Activated CD8-positive, alpha-beta memory T cell treated with anti-CD3 and anti-CD28 coated beads, Interleukin-2, amount 50 U/mL, for 24 hours (primary cell): ENCODE measurements around the gene DIS3L2.
"Not testable (repeated sequence)": the region's sequence is repeated elsewhere in the genome, so short reads cannot be mapped to it uniquely, and the experiment has no call there.

Experiments
- DNase-seq: peaks from one replicate; pipeline ENCODE4 v3.0.0-alpha.2; 2020; ENCODE audit errors: extremely low read depth

The DIS3L2 gene

DNA sequence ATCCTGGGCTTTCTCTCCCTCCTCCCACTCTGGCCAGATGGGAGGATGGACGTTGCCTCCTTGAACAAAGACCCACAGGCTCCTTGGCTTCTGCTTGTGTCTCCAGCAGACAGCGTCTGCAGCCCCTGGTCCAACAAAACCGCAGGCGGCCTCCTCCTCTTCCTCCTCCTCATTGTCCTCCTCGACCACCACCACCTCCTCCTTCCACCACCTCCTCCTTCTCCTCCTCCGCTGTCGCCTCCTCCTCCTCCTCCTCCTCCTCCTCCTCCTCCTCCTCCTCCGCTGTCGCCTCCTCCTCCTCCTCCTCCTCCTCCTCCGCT is 371.4 kb downstream of the DIS3L2 start:
- no peak for DNase-seq

DNA sequence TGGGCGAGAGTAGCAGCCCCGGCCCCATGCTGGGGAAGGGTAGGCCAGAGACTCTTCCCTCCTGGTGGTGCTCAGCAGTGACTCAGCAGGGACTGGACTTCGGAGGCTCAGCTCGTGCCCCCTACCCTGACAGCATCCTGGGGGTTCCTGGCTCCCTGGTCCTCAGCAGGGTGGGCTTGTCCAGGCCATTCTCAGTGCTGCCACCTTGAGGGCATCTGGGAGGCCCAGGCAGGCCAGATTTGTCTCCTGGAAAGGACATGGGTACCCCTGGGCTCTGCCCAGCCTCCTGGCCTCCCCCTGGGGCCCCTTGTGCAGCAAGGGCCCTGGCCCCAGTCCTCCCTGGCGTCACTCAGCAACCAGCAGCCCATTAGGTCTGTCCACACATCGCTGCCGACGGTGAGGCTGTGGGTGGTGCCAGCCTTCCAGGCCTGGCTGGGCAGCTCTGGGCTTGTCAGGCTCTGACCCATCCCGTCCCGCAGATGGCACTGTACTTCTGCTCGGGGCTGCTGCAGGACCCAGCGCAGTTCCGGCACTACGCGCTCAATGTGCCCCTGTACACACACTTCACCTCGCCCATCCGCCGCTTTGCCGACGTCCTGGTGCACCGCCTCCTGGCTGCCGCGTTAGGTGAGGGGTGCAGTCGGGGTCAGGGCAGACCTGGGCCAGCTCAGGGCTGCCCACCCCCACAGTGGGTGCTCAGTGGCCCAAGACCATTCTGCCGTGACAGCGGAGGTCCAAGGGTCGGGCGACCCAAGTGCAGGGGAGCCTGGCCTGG is 372.0 kb downstream of the DIS3L2 start:
- no peak for DNase-seq

DNA sequence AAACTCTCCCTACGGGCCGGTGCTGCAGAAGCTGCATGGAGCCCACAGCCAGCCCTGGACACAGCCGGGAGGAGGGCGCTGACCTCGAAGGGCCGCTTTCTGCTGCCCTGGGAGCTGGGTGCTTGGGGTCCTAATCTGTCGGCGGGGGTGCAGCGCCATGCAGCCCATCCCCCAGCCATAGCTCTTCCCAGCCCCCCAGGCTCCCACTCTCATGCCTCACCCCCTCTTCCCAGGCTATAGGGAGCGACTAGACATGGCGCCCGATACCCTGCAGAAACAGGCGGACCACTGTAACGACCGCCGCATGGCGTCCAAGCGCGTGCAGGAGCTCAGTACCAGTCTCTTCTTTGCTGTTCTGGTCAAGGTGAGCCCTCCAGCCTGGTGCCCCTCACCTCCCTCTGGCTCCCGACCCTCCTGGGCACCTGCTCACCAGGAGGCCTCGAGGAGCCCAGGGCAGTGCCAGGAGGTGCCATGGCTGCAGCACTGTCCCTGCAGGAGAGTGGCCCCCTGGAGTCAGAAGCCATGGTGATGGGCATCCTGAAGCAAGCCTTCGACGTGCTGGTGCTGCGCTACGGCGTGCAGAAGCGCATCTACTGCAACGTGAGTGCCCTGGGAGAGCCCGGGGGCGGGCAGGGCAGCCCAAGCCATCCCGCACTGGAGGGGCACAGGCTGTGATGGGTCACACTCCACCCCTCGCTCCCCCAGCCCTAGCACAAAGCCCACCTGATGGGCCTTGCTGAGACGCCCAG is 372.8 kb downstream of the DIS3L2 start:
- not testable (repeated sequence) for DNase-seq

DNA sequence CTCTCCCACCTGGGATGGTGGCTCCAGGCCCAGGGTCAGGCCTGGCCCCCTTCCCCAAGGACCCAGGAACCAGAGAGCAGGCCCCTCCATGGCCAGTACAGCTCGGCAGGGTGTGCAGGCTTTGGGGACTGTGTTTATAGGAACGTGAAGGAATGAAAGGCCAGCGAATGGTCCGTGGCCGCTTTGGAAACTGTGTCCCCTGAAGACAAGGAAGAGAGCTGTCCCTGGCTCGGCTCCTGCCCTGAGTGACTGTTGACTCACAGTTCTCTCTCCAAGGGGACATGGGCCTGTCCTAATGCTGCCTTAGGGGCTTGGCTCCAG is 373.3 kb downstream of the DIS3L2 start:
- DNase-seq, result not testable (repeated sequence)

DNA sequence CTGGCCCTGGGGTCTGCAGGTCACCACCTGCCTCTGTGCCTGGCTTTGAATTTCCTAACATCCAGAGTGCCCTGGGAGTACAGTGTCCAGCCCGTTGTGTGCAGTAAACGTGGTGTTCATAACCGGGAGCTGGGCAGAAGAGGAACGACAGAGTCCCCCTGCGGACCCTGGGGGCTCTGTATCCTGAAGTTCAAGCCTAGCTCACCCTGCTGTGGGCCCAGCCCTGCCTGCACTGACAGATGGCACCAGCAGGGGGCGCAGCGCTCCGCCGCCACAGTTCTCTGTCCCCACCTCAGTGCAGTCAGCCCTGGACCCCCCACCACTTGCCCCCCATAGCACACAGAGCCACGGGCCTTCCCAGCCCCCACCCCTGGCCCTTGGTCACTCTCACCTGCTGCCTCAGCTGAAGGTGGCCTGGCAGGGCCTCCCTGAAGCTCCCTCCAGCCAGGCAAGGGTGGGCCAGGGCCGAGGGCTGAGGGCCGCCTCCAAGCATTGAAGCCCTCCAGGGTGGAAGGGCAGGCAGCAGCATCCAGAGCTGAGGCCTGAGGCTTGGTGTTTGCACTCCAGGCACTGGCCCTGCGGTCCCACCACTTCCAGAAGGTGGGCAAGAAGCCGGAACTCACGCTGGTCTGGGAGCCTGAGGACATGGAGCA is 373.8 kb downstream of the DIS3L2 start:
- not testable (repeated sequence) for DNase-seq

DNA sequence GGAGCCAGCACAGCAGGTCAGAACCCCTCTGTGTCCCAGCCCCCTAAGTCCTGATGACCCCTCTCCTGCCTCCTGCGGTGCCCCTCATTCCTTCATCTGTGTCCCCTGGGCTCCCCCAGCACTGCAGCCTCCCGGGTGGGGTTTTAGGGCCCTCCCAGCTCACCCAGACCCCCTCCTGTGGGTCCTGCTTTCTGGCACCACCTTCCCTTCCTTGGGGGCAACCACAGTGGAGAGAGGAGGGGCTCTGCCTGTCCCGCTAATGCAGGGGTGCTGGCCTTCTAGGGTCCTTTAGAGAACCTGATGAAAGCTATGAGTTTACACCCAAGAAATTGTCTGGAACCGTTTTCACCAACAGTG is 374.3 kb downstream of the DIS3L2 start:
- DNase-seq, result no peak

DNA sequence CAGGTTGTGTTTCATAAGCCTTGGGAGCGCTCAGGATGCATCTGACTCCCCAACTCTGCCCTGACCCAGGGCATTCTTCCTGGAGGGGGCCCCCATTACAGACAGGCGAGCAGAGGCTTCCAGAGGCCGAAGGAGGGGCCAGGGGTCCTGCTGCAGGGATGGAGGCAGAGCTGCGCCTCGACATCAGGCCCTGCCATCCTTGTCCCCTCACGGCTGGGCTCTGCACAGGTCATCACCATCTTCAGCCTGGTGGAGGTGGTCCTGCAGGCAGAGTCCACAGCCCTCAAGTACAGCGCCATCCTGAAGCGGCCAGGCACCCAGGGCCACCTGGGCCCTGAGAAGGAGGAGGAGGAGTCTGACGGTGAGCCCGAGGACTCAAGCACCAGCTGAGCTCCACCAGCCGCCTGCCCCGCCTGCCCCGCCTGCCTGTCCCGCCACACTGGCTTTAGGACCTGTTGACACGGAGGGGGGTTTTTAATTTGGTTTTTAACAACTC is 374.8 kb downstream of the DIS3L2 start:
- no peak for DNase-seq

DNA sequence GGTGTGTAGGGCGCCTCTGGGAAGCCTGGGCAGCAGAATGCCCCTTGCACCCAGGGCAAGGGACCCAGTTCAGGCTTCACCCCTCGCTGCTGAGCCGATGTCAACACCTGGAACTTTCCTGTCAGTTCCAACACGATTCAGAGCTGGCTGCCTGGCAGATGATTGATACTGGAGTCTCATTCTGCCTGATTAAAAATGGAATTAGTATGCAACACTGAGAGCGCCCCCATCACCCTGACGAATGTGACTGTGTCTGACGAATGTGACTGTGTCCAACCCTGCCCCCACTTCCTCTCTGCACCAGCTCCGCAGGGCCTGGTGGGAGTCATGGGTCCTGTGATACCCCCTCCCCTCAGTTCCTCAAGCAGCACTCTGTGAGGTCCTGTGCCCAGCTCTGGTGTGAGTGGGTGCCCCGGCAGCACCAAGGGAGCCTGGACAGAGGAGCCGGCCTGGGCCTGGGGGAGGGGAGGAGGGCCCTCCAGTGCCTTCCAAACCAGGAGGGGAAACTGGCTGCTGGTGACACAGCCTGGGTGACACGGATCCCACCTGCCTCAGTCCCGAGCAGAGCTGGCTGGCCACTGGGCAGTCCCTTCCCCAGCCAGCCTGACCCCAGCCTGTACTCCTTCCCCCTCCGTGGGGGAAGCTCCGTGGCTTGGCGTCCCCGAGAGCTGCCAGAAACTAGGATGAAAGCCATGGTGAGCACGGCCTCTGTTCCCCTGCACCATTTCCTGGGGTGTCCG is 375.6 kb downstream of the DIS3L2 start:
- no peak for DNase-seq

DNA sequence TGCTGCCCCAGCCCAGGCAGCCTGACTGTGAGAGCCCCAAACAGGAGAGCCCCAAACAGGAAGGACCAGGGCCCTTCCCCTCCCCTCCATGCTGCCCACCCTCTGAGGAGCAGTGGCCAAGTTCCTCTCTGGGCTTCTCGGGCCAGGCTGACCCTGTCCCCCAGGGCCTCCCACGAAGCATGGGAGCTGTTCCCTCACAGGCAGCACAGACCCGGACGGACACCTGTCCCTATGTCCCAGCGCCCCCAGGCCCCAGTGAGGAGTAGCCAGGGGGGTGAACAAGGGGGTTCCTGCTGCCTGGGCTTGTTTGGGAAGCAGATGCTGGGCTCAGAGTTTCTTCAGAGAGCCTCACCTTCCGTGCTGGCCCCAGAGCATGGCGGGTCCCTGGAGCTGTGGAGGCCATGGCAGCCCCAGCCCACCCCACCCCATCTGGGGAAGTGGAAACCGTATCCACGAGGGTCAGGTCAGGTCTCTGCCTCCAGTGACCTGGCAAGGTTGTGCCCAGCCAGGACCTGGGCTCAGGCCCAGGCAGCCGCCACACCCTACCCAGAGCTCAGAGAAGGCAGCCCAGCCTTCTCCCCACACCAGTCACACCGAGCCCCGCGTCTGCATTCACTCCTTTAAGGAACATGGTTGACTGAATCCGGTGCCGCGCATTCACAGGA is 376.7 kb downstream of the DIS3L2 start:
- not testable (repeated sequence) for DNase-seq

DNA sequence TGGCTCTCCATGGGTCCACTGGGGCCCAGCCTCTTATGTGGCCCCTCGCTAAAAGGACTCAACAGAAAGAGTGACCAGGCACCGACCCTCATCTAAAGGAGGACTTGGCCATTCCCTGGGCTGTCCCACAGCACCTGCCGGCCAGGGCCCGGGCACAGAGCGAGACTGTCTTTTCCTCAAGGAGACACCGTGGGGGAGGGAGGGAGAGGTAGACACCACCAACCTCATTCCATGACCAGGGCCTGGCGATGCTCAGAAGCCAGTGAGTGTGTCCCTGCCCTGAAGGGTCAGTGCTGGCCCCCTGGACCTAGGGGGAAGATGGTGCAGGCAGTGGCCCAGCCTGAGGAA is 377.2 kb downstream of the DIS3L2 start:
- no peak for DNase-seq

DNA sequence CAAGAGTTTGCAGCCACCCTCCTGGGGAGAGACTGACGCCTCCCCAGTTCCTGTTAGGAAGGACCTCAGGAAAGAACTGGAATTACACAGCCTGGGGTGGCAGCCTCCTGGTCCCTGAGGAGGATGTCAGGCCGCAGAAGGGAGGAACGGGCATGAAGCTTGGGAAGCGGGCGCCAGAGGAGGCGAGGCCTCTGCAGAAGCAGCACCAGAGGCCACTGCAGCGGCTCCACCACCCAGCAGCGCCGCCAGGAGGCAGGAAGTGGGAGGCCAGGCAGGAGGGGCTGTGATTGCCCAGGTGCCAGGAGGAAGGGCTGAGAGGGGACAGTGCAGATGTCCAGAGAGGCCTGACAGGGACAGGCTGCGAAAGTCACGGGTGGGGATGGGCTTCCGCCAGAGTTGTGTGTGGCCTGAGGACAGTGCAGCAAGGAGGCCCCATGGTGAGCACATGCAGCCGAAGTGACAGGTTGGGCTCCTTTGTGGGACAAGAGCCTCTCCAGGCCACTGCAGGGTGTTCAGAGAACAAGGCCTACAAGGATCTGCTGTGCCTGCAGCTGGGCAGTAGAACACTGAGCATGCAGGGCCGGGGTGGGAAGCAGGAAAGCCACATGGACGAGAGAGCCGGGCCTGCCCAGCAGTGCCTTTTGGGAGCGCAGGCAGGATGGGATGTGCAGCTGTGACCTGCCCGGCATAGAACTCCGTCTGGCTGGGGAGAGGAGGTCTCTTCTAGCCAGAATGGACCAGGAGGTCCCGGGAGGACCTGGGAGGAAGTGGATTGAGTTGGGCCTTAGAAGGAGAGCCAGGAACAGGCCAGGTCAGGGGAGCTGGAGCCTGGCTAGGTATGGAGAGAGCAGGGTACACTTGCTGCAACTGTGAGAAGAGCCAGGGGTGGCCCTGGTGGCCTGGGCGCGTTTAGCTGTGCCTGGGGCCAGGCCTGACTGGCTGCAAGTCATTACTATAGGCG is 377.9 kb downstream of the DIS3L2 start:
- DNase-seq, result no peak

DNA sequence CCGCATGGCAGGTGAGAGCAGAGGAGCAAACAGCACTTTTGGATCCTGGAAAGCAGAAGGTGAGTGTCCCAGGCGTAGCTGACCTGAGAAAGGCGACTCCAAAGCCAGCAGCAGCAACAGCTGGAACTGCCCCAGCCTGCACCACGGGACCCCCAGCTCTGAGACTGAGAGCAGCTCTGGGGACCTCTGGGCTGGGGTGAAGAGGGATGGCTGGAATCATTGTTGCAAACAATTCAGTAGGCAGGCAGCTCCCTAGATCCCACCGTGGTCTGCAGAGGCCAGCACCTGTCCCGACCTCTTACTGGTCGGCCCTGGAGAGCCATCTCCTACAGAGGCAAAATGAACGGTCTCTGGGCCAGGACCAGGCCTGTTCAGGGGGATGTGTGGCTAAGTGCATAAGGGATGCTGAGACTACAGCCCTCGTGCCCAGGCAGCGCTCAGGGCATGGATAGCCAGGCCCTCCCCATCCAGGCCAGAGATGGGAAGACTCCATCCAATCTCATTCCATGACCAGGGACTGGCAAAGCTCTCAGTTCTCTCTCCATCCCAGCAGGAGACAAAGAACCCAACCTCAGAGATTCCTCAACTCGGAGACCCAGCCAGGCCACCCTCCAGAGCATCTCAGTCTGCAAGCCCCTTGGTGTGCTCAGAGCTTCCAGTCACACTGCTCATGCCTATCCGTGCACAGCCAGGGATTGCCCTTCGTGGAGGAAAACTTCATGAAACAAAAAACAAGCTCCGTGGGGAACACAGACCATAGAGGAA is 378.8 kb downstream of the DIS3L2 start:
- DNase-seq, result no peak

DNA sequence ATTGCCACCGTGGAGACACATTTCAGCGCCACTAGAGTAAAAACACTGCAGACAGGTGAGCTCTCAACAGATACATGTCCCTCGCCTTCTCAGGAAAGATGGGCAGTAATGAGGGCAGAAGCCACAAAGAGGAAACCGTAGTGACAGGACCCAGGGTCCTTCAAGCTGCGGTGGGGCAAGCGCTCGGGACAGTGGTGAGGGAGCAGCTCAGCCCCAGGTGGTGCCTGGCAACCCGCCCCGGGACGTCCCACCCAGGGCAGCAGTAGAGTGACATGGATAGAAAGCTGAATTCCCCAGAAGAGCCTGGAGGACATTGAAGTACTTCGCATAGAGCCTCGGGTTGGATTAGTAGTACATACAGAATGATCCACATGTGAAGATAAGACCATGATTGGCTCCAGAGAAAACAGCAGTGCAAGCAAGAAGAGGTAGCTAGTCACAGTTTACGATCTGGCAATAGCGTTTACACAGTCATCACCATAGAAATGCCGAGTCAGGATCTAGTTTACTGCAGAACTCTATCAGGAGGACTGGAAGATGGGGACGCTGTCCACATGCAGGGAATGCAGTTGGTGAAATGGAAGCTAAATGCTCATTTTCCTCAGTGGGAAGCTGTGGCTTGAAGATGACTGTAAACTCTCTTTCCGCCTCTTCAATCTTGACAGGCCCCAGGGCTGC is 379.7 kb downstream of the DIS3L2 start:
- no peak for DNase-seq

DNA sequence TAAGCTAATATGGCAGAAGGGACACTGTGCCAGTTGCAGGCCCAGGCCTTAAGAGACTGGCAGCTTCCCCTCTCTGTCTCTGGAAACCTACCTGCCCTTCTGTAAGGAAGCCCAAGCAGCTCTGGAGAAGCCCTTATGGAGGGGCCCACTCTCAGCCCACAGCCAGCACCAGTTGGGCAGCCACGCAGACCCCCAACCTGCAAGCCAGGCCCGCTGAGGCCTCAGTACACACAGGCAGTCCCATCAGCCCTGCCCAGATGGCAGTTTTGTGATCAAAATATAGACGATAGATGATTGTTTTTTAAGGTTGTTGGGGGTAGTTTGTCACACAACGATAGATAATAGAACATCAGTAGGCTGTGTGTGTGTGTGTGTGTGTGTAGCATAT is 380.2 kb downstream of the DIS3L2 start:
- no peak for DNase-seq

DNA sequence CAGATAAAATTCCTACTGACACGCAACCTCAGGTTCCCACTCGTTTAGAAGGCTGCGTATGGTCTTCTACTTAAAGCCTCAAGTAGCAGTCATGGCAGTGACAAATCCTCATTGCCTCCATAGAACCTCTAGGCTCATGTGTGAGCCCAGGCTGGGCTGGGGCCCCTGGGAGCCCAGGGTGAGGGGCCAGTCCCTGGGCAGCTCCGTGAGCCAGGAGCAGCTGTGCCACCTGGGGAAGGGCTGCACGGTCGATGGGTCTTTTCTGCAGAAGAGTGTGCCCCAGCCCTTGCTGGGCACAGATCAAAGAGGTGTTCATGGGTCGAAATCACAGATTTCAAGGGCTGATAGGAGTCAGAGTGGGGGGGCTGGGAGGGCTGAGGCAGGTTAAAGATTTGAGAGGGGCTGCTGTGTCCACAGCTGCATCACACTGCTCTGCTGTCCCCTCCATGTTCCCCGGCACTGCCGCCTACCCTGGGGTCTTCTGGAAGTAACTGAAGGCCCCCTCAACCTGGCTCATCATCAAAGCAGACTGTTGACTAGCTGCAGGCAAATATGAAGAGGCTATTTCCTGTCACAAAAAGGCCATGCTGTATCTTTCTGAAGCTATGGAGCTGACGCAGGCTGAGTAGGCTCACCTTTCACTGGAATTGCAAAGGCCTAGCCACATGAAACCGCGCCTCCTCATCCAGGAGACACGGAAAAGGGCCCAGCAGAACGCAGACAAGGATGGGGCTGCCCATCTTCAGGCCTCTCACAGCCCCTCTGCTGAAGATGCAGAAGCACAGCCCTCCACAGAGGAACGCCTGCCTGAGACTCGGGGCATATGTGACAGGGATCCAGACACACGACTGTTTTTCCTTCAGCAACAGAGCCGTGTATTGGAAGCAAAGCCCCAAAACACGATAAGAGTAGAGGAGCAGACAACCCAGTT is 381.4 kb downstream of the DIS3L2 start:
- DNase-seq, result no peak

DNA sequence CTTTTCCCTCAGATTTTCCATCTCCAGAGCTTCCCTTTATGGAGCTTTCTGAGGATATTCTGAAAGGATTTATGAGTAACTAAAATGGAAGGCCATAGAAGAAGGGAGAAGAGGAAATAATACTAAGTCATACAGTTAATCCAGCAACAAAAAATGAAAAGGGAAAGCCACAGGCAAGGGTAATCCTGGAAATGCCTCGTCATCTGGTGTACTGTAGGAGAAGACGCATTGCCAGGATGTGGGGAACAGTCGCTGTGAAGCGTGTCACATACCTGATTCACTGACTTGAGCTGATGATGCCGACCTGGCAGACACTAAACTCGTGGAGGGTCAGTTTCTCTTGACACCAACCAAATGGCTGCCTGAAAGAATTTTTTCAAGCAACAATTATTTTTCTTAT is 382.3 kb downstream of the DIS3L2 start:
- no peak for DNase-seq

DNA sequence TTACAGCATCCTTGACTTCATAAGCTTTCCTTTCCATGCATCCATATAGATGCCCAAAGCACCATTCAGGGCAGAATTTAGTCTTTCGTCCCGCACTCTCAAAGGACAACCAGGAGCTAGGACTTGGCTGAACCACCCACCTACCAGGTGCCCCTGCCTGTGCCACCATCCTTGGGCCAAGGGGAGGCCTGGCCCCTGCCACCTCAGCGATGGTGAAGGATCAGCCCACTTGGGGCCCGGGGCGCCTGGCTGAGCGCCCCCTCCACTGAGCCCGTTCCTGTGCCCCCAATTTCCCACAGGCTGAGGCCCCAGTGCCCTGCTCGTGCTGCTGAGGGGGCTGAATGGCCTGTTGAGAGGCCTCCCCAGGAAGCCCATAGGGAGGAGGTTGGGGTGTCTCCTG is 383.7 kb downstream of the DIS3L2 start:
- DNase-seq, result no peak

DNA sequence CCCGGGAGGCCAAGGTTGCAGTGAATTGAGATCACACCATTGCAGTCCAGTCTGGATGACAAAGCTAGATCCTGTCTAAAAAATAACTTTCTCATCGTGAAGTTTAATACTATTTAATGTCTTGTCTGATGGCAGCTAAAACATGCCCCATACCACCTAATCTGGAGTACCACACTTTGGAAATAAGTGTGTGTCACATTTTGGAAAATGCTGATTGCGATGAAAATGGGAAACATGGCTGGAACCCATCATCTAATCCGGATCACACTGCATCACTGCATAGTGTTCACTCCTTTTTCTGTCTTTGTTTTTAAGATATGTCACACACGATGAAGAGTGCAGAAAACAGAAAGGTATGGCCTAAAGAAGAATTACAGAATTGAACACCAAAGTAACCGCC is 385.9 kb downstream of the DIS3L2 start:
- no peak for DNase-seq
